ENCODE measurements around the gene IQGAP1. TPM values are rescaled to one million over a fixed set of nuclear protein-coding genes. Genes with fewer than 3 reads are reported as not detected.

IQGAP1 gene
- total RNA-seq, 2 experiments from 2014 or later, result 211 to 220 TPM

Other genes with a start within 250 kb of the IQGAP1 start
- gene SEMA4B, start 186.9 kb upstream of the IQGAP1 start, total RNA-seq, result 10 to 100 TPM; 14.1 to 15.4 TPM
- gene CIB1, start 154.3 kb upstream of the IQGAP1 start, total RNA-seq, result 100 to 1,000 TPM; 129 to 130 TPM
- gene GDPGP1, start 154.0 kb upstream of the IQGAP1 start, total RNA-seq, result 10 to 100 TPM; 10.2 to 10.3 TPM
- 1 to 10 TPM in 1 of 2 experiments, under 1 TPM in 1; 0.47 to 1.5 TPM for gene TTLL13, start 138.7 kb upstream of the IQGAP1 start, total RNA-seq
- 10 to 100 TPM; 34.3 to 35.8 TPM for gene NGRN, start 122.6 kb upstream of the IQGAP1 start, total RNA-seq
- gene ZNF774, start 36.0 kb upstream of the IQGAP1 start, total RNA-seq, result 1 to 10 TPM; 1.6 to 2.4 TPM
- gene CRTC3, start 141.7 kb downstream of the IQGAP1 start, total RNA-seq, result 10 to 100 TPM; 70.5 to 74.1 TPM